ENCODE results near the gene TAP1. TPM values are rescaled to one million over a fixed set of nuclear protein-coding genes. Genes with fewer than 3 reads are reported as not detected.

The TAP1 gene
- total and polyA plus RNA-seq, 9 of the 15 experiments (the other 6 are each of a cell fraction or from before 2014, with no cell fraction given) = 1.3 to 6.0 (median 4.2) TPM

- TF ChIP-seq ZNF318 (IDR thresholded peaks at IDR 0.05; ENCODE audit: borderline replicate concordance in 1 of 2, low read depth in 1 of 2) (no peak), GTF2F1 (IDR thresholded peaks at IDR 0.05; ENCODE audit: low read depth, low read length) (no peak), E2F4 (CRISPR knock-in tag; IDR thresholded peaks at IDR 0.05; ENCODE audit: low read depth) (no peak), SMAD2 (IDR thresholded peaks at IDR 0.05; ENCODE audit: low read depth, low read length) (no peak), MGA (IDR thresholded peaks at IDR 0.05) (no peak)
Measured at GRCh38 chr6:32895006-32895345, 41.5 kb upstream of the TAP1 start (continued).

Measured in K562 (cell line).